Liver (tissue), 9 donors: Measurements from ENCODE around the gene CCDC69. TPM values are rescaled to one million over a fixed set of nuclear protein-coding genes. Genes with fewer than 3 reads are reported as not detected.

ENCODE experiments used
- DNase-seq: peaks from one replicate; pipeline ENCODE4 v3.0.0-alpha.2; 2017; ENCODE audit warnings: low spot score
- H3K27ac ChIP-seq, 2 donors: one replicate each; pipeline ENCODE4 v1.7.0; 2013; ENCODE audit warnings: inconsistent platforms in 2 of 2, low read length in 2 of 2, control low read depth in 1 of 2, low read depth in 1 of 2, mild to moderate bottlenecking in 1 of 2
- H3K27me3 ChIP-seq, 4 donors: one replicate each; pipeline versions ENCODE4 v1.6.1 to v1.7.0; 2013; ENCODE audit warnings: low read length in 3 of 4, inconsistent platforms in 1 of 4, mild to moderate bottlenecking in 1 of 4, moderate library complexity in 1 of 4; ENCODE audit not compliant: control insufficient read depth in 4 of 4, insufficient read depth in 4 of 4
- H3K36me3 ChIP-seq, 4 donors: one replicate each; pipeline versions ENCODE4 v1.6.1 to v1.7.0; 2013; ENCODE audit warnings: low read length in 3 of 4, mild to moderate bottlenecking in 3 of 4, low read depth in 1 of 4, moderate library complexity in 1 of 4; ENCODE audit not compliant: control insufficient read depth in 4 of 4, insufficient read depth in 3 of 4
- H3K4me1 ChIP-seq, 4 donors: one replicate each; pipeline versions ENCODE4 v1.6.1 to v1.7.0; 2013; ENCODE audit warnings: low read length in 3 of 4, mild to moderate bottlenecking in 3 of 4, moderate library complexity in 1 of 4; ENCODE audit not compliant: control insufficient read depth in 4 of 4, insufficient read depth in 4 of 4
- H3K4me3 ChIP-seq, 3 donors: one replicate each; pipeline versions ENCODE4 v1.6.1 to v1.7.0; 2013; ENCODE audit warnings: low read length in 3 of 3, control low read depth in 1 of 3, low read depth in 1 of 3, mild to moderate bottlenecking in 1 of 3
- H3K9ac ChIP-seq, 2 donors: one replicate each; pipeline ENCODE4 v1.7.0; 2013; ENCODE audit warnings: low read length in 2 of 2, mild to moderate bottlenecking in 2 of 2, moderate library complexity in 2 of 2, control low read depth in 1 of 2, low read depth in 1 of 2
- H3K9me3 ChIP-seq, 4 donors: one replicate each; pipeline versions ENCODE4 v1.6.1 to v1.7.0; 2013; ENCODE audit warnings: low read length in 3 of 4; ENCODE audit not compliant: control insufficient read depth in 4 of 4
- ATF3 ChIP-seq: IDR thresholded peaks from 2 replicates; pipeline ENCODE4 v1.6.1; 2016; ENCODE audit warnings: antibody characterized with exemption
- CTCF ChIP-seq: fragments of 150-350 bp; IDR thresholded peaks from 2 replicates; pipeline ENCODE4 v1.5.1; 2017; ENCODE audit warnings: improper control_type of control experiment, low read depth, low read length; ENCODE audit not compliant: missing input control
- EGR1 ChIP-seq, 2 donors: IDR thresholded peaks; 2 replicates each; pipeline ENCODE4 v1.6.1; 2016 to 2018; ENCODE audit warnings: antibody characterized with exemption in 2 of 2, low read depth in 2 of 2
- FOXA1 ChIP-seq: IDR thresholded peaks from 2 replicates; pipeline ENCODE4 v1.6.1; 2016; ENCODE audit warnings: antibody characterized with exemption
- GABPA ChIP-seq, 2 donors: IDR thresholded peaks in 1 of 2; conservative IDR thresholded peaks in 1 of 2; 2 replicates each; pipeline ENCODE4 v1.6.1; 2016; ENCODE audit warnings: antibody characterized with exemption in 2 of 2, mild to moderate bottlenecking in 1 of 2, moderate library complexity in 1 of 2
- HNF4A ChIP-seq, 2 donors: conservative IDR thresholded peaks; 2 replicates each; pipeline ENCODE4 v1.6.1; 2016; ENCODE audit warnings: antibody characterized with exemption in 2 of 2, mild to moderate bottlenecking in 2 of 2
- HNF4G ChIP-seq: IDR thresholded peaks from 2 replicates; pipeline ENCODE4 v1.6.1; 2016; ENCODE audit warnings: antibody characterized with exemption
- JUND ChIP-seq, 2 donors: IDR thresholded peaks; 2 replicates each; pipeline ENCODE4 v1.6.1; 2016; ENCODE audit warnings: antibody characterized with exemption in 2 of 2
- MAX ChIP-seq: IDR thresholded peaks from 2 replicates; pipeline ENCODE4 v1.6.1; 2016; ENCODE audit warnings: antibody characterized with exemption
- NR2F2 ChIP-seq: IDR thresholded peaks from 2 replicates; pipeline ENCODE4 v1.6.1; 2016; ENCODE audit warnings: antibody characterized with exemption
- RAD21 ChIP-seq, 2 donors: IDR thresholded peaks; 2 replicates each; pipeline ENCODE4 v1.6.1; 2016; ENCODE audit warnings: antibody characterized with exemption in 2 of 2, mild to moderate bottlenecking in 2 of 2
- REST ChIP-seq: IDR thresholded peaks from 2 replicates; pipeline ENCODE4 v1.6.1; 2016; ENCODE audit warnings: antibody characterized with exemption, mild to moderate bottlenecking
- RXRA ChIP-seq, 2 donors: IDR thresholded peaks; 2 replicates each; pipeline ENCODE4 v1.6.1; 2017 to 2018; ENCODE audit warnings: antibody characterized with exemption in 2 of 2, mild to moderate bottlenecking in 1 of 2
- SP1 ChIP-seq: IDR thresholded peaks from 2 replicates; pipeline ENCODE4 v1.6.1; 2018; ENCODE audit warnings: antibody characterized with exemption, mild to moderate bottlenecking
- TAF1 ChIP-seq: conservative IDR thresholded peaks from 2 replicates; pipeline ENCODE4 v1.6.1; 2016; ENCODE audit warnings: antibody characterized with exemption, mild to moderate bottlenecking
- YY1 ChIP-seq: IDR thresholded peaks from 2 replicates; pipeline ENCODE4 v1.6.1; 2016; ENCODE audit warnings: antibody characterized with exemption, mild to moderate bottlenecking
- ZBTB33 ChIP-seq: IDR thresholded peaks from 2 replicates; pipeline ENCODE4 v1.6.1; 2016; ENCODE audit warnings: antibody characterized with exemption
- WGBS: extraction: QIAGEN DNeasy Blood & Tissue Kit; methylation state at CpG from one replicate; pipeline ENCODE4 v1.1.7; 2013; 5-methylcytosine and 5-hydroxymethylcytosine counted together
- polyA plus RNA-seq, 2 donors: library from polyadenylated mRNA; stranded (reverse) in 1 of 2; unstranded in 1 of 2; fragments of 200-250 nt in 1 of 2; fragments of >200 nt in 1 of 2; fragmentation: Nextera tagmentation in 1 of 2; extraction: Ambion mirVana in 1 of 2; gene quantifications; one replicate each; pipeline versions ENCODE4 v1.2.1 to v1.2.3, GENCODE V29; 2013 to 2015
- total RNA-seq, 2 donors: library from RNA; depleted of rRNA; stranded (reverse); fragments of >200 nt; gene quantifications; one replicate each; pipeline ENCODE4 v1.2.3, GENCODE V29; 2014
- donor health status: healthy.
- donor health status: healthy.
- donor health status: healthy.
- donor health status: healthy.
- donor health status: healthy.

Gene CCDC69
- total and polyA plus RNA-seq, 4 donors = 11.9 to 28.6 (median 18.0) TPM

- Histone ChIP-seq H3K27me3 (no peaks in the 10 kb centered on the region), H3K9me3 (no peaks in the 10 kb centered on the region), H3K36me3 (peaks cover 5 to 20% (median 7%) of the 10 kb centered on the region in 4 donors), H3K4me3 (no peak overlapping the region), H3K27ac (no peak overlapping the region), H3K9ac (no peak overlapping the region), H3K4me1 (no peaks in the 10 kb centered on the region)
- DNase-seq = no peak
- no peak for TF ChIP-seq YY1
- TF ChIP-seq CTCF = no peak
- no peak for TF ChIP-seq TAF1
- TF ChIP-seq MAX = no peak
- TF ChIP-seq HNF4A (conservative IDR thresholded peaks at IDR 0.05) = no peak
- no peak for TF ChIP-seq SP1
- TF ChIP-seq ATF3 = no peak
- TF ChIP-seq HNF4G = no peak
- no peak for TF ChIP-seq RXRA (IDR thresholded peaks at IDR 0.05)
- no peak for TF ChIP-seq RAD21 (IDR thresholded peaks at IDR 0.05)
- TF ChIP-seq NR2F2 = no peak
- no peak for TF ChIP-seq JUND (IDR thresholded peaks at IDR 0.05)
- no peak for TF ChIP-seq GABPA (IDR thresholded peaks at IDR 0.05 in 1 of 2, conservative IDR thresholded peaks at IDR 0.05 in 1 of 2)
- TF ChIP-seq ZBTB33 = no peak
- no peak for TF ChIP-seq EGR1 (IDR thresholded peaks at IDR 0.05; ENCODE audit: low read depth in 2 of 2)
- TF ChIP-seq FOXA1 = no peak
- 93% methylated on average over 11 of the region's 11 CpGs for WGBS
Observed at GRCh38 chr5:151267491-151268260, 43.8 kb upstream of the CCDC69 start.

GRCh38 chr5:151264113-151264512 lies 40.2 kb upstream of the CCDC69 start:
- TF ChIP-seq GABPA (IDR thresholded peaks at IDR 0.05 in 1 of 2, conservative IDR thresholded peaks at IDR 0.05 in 1 of 2) = no peak
- TF ChIP-seq RAD21 (IDR thresholded peaks at IDR 0.05) = no peak
- no peak for TF ChIP-seq REST
- no peak for TF ChIP-seq FOXA1
- TF ChIP-seq JUND (IDR thresholded peaks at IDR 0.05) = no peak
- no peak for TF ChIP-seq HNF4A (conservative IDR thresholded peaks at IDR 0.05)
- TF ChIP-seq YY1 = no peak
- TF ChIP-seq ATF3 = no peak
- H3K9me3 ChIP-seq = no peaks in the 10 kb centered on the region
- H3K4me3 ChIP-seq = no peak overlapping the region
- no peak overlapping the region for H3K9ac ChIP-seq
- WGBS = 82% methylated on average over 1 of the region's 1 CpG
- no peaks in the 10 kb centered on the region for H3K27me3 ChIP-seq
- DNase-seq = no peak
- no peaks in the 10 kb centered on the region for H3K4me1 ChIP-seq
- H3K27ac ChIP-seq = no peak overlapping the region
- peaks cover 6 to 17% (median 9%) of the 10 kb centered on the region in 4 donors for H3K36me3 ChIP-seq
